PC-9 (cell line): ENCODE results near the gene PCDHA12.

ENCODE experiments used
- EZH2 ChIP-seq: fragments of 200-600 bp; sonication (generic); IDR thresholded peaks from 2 replicates; pipeline ENCODE4 v1.8.0; 2017; ENCODE audit warnings: antibody characterized with exemption, low read depth
- TF ChIP-seq, protein P1 (sequence below): fragments of 200-600 bp; sonication (generic); conservative IDR thresholded peaks from 2 replicates; pipeline ENCODE4 v1.6.1; 2017; ENCODE audit warnings: mixed run types, antibody characterized with exemption, mild to moderate bottlenecking, moderate library complexity

DNA sequence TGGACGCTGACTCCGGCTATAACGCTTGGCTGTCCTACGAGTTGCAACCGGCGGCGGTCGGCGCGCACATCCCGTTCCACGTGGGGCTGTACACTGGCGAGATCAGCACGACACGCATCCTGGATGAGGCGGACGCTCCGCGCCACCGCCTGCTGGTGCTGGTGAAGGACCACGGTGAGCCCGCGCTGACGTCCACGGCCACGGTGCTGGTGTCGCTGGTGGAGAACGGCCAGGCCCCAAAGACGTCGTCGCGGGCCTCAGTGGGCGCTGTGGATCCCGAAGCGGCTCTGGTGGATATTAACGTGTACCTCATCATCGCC, 2.1 kb downstream of the PCDHA12 start:
- TF ChIP-seq, protein P1, sequence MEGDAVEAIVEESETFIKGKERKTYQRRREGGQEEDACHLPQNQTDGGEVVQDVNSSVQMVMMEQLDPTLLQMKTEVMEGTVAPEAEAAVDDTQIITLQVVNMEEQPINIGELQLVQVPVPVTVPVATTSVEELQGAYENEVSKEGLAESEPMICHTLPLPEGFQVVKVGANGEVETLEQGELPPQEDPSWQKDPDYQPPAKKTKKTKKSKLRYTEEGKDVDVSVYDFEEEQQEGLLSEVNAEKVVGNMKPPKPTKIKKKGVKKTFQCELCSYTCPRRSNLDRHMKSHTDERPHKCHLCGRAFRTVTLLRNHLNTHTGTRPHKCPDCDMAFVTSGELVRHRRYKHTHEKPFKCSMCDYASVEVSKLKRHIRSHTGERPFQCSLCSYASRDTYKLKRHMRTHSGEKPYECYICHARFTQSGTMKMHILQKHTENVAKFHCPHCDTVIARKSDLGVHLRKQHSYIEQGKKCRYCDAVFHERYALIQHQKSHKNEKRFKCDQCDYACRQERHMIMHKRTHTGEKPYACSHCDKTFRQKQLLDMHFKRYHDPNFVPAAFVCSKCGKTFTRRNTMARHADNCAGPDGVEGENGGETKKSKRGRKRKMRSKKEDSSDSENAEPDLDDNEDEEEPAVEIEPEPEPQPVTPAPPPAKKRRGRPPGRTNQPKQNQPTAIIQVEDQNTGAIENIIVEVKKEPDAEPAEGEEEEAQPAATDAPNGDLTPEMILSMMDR, result no peak
- TF ChIP-seq EZH2, result no peak
